HG03575 (cell line): ENCODE measurements around the gene LYL1.

Experiments used
- ATAC-seq: cut with Tn5 transposase; IDR thresholded peaks from one replicate; pipeline ENCODE4 v1.9.1; 2021; ENCODE audit not compliant: unreplicated experiment, insufficient number of reproducible peaks, low FRiP score; ENCODE audit errors: extremely low read depth

The LYL1 gene

GRCh38 chr19:13064092-13064489 is 38.6 kb downstream of the LYL1 start:
- no peak for ATAC-seq

- no peak for ATAC-seq
Observed at GRCh38 chr19:13063461-13064091, 39.1 kb downstream of the LYL1 start.

GRCh38 chr19:13062317-13062716 is 40.3 kb downstream of the LYL1 start:
- no peak for ATAC-seq

GRCh38 chr19:13060964-13061927 is 41.4 kb downstream of the LYL1 start:
- ATAC-seq: no peak

- ATAC-seq: no peak
Observed at GRCh38 chr19:13060233-13060963, 42.3 kb downstream of the LYL1 start.

- ATAC-seq: no peak
Observed at GRCh38 chr19:13058951-13059660, 43.6 kb downstream of the LYL1 start.

GRCh38 chr19:13057744-13058143 is 44.9 kb downstream of the LYL1 start:
- ATAC-seq: no peak

- no peak for ATAC-seq
Observed at GRCh38 chr19:13057147-13057572, 45.5 kb downstream of the LYL1 start.

GRCh38 chr19:13056052-13056660 is 46.5 kb downstream of the LYL1 start:
- no peak for ATAC-seq

- ATAC-seq: no peak
Observed at GRCh38 chr19:13055213-13056051, 47.2 kb downstream of the LYL1 start.

- ATAC-seq: no peak
Observed at GRCh38 chr19:13054626-13055212, 47.9 kb downstream of the LYL1 start.

- ATAC-seq: no peak
Observed at GRCh38 chr19:13053761-13054625, 48.7 kb downstream of the LYL1 start.

GRCh38 chr19:13053238-13053637 is 49.4 kb downstream of the LYL1 start:
- ATAC-seq: no peak

- ATAC-seq: no peak
Observed at GRCh38 chr19:13052447-13053175, 50.0 kb downstream of the LYL1 start.

GRCh38 chr19:13051557-13052165 is 51.0 kb downstream of the LYL1 start:
- ATAC-seq: no peak

GRCh38 chr19:13050274-13050673 is 52.4 kb downstream of the LYL1 start:
- no peak for ATAC-seq
